Measurements from ENCODE around the gene RORC. TPM values are rescaled to one million over a fixed set of nuclear protein-coding genes. Genes with fewer than 3 reads are reported as not detected.

The RORC gene
- not detected in 2 replicates for total RNA-seq

GRCh38 chr1:151831605-151832004 is at the start of gene RORC:
TSS of gene RORC (minus strand) at chr1:151831802. CDS start at chr1:151831764, 38 bp downstream.

DNA sequence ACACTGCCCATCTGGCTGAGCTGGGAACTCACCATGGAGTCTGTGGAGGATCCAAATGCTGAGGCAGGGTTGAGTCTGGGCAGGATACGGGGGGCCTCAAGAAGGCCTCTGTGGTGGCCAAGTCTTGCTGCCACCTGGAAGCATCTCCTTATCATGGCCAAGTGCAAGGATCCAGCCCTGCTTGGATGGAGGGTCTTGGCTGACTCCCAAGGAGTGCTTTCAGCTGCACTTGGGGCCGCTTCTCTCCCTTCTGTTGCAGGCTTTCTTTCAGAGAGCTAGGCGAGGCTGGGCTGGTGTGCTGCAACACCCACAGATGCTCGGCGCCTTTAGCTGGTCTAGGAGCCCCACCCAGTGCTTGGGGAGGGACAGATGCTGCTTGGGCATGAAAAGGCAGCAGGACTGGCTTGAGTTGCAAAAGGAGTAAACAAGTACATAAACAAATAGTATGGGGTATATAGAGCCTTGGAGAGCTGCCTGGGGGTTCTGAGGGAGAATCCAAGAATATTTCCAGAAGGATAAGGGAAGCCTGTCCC is 21.9 kb upstream of the RORC start, which contains the start of gene THEM5:
THEM5 (minus strand) TSS at position 302 of the 533 bp plus-strand sequence; CDS start at position 155, 147 bp downstream.

GRCh38 chr1:151839457-151840403 is 8.1 kb upstream of the RORC start, which contains the start of gene C2CD4D:
TSS of gene C2CD4D (minus strand) at chr1:151839820. CDS start at chr1:151838989, 831 bp downstream.

GRCh38 chr1:151805066-151805820 is 26.4 kb downstream of the RORC start, which contains the start of gene LINGO4:
TSS of gene LINGO4 (minus strand) at chr1:151805419. CDS start at chr1:151802704, 2,715 bp downstream.

DNA sequence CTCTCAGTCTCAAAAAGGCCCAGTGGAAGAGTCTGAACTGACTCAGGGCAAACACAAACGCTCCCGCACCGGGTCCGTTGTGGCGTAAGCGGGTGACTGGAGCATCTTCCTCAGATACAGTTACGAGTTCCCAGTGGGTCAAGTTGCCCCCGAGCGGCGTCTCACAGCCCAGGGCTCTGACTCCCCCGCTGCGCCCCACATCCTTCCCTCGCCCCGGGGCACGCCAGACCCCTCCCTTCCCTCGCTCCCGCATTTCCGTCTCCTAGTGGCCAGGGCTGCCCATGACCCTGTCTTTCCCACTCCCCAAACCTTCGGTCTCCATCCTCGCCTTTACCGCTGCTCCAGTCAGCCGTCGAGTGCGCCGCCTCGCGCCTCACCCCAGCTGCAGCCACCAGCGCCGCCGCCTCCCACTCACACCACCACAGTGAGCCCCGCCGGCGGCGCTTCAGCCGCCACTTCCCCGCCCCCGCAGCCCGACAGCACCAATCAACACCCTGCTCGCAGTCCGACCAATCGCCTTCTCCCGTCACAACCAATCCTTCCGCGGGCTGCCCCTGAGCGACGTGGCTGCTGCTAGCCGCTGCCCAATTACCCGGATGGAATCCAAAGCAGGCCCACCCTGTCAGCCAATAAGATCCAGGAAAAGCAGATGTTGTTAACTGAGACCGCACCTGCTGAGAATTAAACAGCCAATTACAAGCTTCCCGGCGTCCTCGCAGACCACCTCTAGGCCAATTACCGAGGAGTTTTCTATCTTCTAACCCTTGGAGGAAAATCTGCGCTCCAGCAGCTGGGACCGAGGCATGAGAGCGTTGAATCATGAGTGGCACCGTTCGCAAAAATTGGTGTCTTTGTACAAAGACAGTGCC is 41.3 kb downstream of the RORC start, which contains the start of gene TDRKH:
TDRKH (minus strand) TSS at position 430 of the 869 bp plus-strand sequence. CDS start 7,478 bp downstream, outside the sequence.

DNA sequence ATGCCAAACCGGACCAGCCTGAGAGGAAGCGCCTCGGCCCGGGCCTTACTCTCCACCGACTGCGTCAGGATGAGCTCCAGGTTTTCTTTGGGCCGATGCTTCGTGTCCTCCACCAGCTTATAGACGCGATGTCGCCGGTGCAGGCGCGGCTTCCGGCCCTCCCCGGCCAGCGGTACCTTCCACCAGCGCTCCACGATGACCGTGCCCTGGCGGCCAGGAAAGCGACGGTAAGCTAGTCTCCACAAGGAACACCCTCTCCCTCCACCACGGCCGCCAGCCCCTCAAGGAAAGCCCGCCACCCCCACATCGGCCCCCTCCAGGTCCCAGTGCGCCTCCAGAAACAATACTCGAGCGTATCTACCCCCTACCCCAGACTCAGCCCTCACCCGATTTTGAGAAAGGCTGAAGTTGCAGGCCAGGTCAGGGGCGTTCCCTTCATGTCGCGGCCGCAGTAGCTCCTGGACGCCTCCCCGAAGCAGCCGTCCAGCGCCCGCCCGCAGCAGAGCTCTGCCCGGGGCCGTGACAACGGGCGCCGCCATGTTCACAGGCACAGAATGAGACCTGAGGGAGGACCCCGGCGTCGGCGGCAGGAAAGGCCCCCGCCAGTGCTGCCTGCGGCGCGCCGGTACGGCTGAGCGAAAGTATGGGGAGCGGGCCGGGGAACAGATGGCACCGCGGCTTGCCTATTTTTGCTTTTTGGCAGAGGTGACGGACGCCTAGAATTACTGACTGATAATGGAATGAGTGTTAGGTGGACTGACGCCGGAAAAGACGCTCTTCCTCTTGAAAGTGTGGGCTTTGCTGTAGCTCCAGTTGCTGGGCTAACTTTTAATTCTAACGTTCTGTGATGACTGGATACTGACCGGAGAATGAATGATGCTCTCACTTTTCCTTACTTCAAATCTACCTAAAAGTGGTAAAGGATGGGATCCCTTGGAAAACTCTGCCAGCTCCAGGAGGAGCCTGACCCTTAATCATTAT is 68.4 kb downstream of the RORC start, which contains the start of gene MRPL9:
MRPL9 (minus strand) TSS at position 556 of the 981 bp plus-strand sequence; CDS start at position 539, 17 bp downstream.

Small RNA genes lying within 50 kb of the gene (small RNA-seq; reads per million reads assigned to genes)
- gene RF00019, result not detected

Other genes starting within 250 kb of the RORC start
- 19.3 and 23.6 TPM in 2 replicates for gene SNX27, start 219.8 kb downstream of the RORC start, total RNA-seq
- not detected in 2 replicates for gene CELF3, start 115.0 kb downstream of the RORC start, total RNA-seq
- gene RIIAD1, start 110.3 kb downstream of the RORC start, total RNA-seq, result not detected in 2 replicates
- 91.2 and 104 TPM in 2 replicates for gene MRPL9, start 68.3 kb downstream of the RORC start, total RNA-seq
- 2.4 and 4.8 TPM in 2 replicates for gene TDRKH, start 41.3 kb downstream of the RORC start, total RNA-seq
- gene LINGO4, start 26.4 kb downstream of the RORC start, total RNA-seq, result not detected in 2 replicates
- under 0.01 and 0.33 TPM in 2 replicates for gene C2CD4D, start 8.0 kb upstream of the RORC start, total RNA-seq
- gene THEM5, start 21.9 kb upstream of the RORC start, total RNA-seq, result not detected in 2 replicates
- gene THEM4, start 77.7 kb upstream of the RORC start, total RNA-seq, result 8.9 and 13.3 TPM in 2 replicates
- gene S100A10, start 162.1 kb upstream of the RORC start, total RNA-seq, result 455 and 612 TPM in 2 replicates
- gene S100A11, start 205.2 kb upstream of the RORC start, total RNA-seq, result 348 and 669 TPM in 2 replicates

Data from placental epithelial cell (primary cell).